ENCODE measurements around the gene SENP3. TPM values are rescaled to one million over a fixed set of nuclear protein-coding genes. Genes with fewer than 3 reads are reported as not detected.
A peak's percentile ranks its signal among the peaks of the same experiment; 100 is the strongest.

SENP3 gene
- total and polyA plus RNA-seq, 2 of the 13 experiments (the other 11 are each of a cell fraction or from before 2014, with no cell fraction given): 55.8 to 75.4 TPM

DNA sequence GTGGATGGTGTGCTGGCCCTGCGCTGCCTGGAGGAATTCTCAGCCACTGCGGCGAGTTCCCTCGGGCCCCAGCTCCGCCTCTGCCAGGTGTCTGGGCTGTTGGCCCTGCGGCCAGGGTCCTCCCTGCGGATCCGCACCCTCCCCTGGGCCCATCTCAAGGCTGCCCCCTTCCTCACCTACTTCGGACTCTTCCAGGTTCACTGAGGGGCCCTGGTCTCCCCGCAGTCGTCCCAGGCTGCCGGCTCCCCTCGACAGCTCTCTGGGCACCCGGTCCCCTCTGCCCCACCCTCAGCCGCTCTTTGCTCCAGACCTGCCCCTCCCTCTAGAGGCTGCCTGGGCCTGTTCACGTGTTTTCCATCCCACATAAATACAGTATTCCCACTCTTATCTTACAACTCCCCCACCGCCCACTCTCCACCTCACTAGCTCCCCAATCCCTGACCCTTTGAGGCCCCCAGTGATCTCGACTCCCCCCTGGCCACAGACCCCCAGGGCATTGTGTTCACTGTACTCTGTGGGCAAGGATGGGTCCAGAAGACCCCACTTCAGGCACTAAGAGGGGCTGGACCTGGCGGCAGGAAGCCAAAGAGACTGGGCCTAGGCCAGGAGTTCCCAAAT is 4.5 kb upstream of the SENP3 start (continued):
- TF ChIP-seq ZNF564 (CRISPR knock-in tag; IDR thresholded peaks at IDR 0.05) (no peak), ZNF350 (CRISPR knock-in tag; IDR thresholded peaks at IDR 0.05; ENCODE audit: borderline replicate concordance, low read depth) (no peak), JUN (CRISPR knock-in tag; IDR thresholded peaks at IDR 0.05) (no peak), ZNF749 (CRISPR knock-in tag; IDR thresholded peaks at IDR 0.05; ENCODE audit: borderline replicate concordance) (no peak), ZNF577 (CRISPR knock-in tag; IDR thresholded peaks at IDR 0.05; ENCODE audit: borderline replicate concordance, low read depth) (no peak), HNRNPK (IDR thresholded peaks at IDR 0.05; ENCODE audit: low read depth, low read length, poor library complexity, severe bottlenecking) (no peak), NR2C2 (CRISPR knock-in tag; IDR thresholded peaks at IDR 0.05; ENCODE audit: borderline replicate concordance) (no peak), TP53 (CRISPR knock-in tag; conservative IDR thresholded peaks at IDR 0.05) (no peak), SALL1 (CRISPR knock-in tag; IDR thresholded peaks at IDR 0.05) (peak; percentile 56), ZNF563 (CRISPR knock-in tag; IDR thresholded peaks at IDR 0.05) (no peak), ELF1 (CRISPR knock-in tag; IDR thresholded peaks at IDR 0.05) (no peak), KDM3A (CRISPR knock-in tag; IDR thresholded peaks at IDR 0.05; ENCODE audit: low read depth) (no peak), TGIF2 (CRISPR knock-in tag; IDR thresholded peaks at IDR 0.05) (no peak), MTF1 (CRISPR knock-in tag; IDR thresholded peaks at IDR 0.05) (no peak)
- TF ChIP-seq, protein P1, sequence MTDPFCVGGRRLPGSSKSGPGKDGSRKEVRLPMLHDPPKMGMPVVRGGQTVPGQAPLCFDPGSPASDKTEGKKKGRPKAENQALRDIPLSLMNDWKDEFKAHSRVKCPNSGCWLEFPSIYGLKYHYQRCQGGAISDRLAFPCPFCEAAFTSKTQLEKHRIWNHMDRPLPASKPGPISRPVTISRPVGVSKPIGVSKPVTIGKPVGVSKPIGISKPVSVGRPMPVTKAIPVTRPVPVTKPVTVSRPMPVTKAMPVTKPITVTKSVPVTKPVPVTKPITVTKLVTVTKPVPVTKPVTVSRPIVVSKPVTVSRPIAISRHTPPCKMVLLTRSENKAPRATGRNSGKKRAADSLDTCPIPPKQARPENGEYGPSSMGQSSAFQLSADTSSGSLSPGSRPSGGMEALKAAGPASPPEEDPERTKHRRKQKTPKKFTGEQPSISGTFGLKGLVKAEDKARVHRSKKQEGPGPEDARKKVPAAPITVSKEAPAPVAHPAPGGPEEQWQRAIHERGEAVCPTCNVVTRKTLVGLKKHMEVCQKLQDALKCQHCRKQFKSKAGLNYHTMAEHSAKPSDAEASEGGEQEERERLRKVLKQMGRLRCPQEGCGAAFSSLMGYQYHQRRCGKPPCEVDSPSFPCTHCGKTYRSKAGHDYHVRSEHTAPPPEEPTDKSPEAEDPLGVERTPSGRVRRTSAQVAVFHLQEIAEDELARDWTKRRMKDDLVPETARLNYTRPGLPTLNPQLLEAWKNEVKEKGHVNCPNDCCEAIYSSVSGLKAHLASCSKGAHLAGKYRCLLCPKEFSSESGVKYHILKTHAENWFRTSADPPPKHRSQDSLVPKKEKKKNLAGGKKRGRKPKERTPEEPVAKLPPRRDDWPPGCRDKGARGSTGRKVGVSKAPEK (CRISPR knock-in tag; IDR thresholded peaks at IDR 0.05; ENCODE audit: borderline replicate concordance): no peak
- TF ChIP-seq, protein P2, sequence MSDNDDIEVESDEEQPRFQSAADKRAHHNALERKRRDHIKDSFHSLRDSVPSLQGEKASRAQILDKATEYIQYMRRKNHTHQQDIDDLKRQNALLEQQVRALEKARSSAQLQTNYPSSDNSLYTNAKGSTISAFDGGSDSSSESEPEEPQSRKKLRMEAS (IDR thresholded peaks at IDR 0.05): peak; percentile 46; the same call in 1 of the 2 replicates
- TF ChIP-seq, protein P3, sequence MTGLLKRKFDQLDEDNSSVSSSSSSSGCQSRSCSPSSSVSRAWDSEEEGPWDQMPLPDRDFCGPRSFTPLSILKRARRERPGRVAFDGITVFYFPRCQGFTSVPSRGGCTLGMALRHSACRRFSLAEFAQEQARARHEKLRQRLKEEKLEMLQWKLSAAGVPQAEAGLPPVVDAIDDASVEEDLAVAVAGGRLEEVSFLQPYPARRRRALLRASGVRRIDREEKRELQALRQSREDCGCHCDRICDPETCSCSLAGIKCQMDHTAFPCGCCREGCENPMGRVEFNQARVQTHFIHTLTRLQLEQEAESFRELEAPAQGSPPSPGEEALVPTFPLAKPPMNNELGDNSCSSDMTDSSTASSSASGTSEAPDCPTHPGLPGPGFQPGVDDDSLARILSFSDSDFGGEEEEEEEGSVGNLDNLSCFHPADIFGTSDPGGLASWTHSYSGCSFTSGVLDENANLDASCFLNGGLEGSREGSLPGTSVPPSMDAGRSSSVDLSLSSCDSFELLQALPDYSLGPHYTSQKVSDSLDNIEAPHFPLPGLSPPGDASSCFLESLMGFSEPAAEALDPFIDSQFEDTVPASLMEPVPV (CRISPR knock-in tag; IDR thresholded peaks at IDR 0.05): no peak
- TF ChIP-seq, protein P4, sequence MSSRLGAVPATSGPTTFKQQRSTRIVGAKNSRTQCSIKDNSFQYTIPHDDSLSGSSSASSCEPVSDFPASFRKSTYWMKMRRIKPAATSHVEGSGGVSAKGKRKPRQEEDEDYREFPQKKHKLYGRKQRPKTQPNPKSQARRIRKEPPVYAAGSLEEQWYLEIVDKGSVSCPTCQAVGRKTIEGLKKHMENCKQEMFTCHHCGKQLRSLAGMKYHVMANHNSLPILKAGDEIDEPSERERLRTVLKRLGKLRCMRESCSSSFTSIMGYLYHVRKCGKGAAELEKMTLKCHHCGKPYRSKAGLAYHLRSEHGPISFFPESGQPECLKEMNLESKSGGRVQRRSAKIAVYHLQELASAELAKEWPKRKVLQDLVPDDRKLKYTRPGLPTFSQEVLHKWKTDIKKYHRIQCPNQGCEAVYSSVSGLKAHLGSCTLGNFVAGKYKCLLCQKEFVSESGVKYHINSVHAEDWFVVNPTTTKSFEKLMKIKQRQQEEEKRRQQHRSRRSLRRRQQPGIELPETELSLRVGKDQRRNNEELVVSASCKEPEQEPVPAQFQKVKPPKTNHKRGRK (CRISPR knock-in tag; IDR thresholded peaks at IDR 0.05): no peak
- TF ChIP-seq, protein P5, sequence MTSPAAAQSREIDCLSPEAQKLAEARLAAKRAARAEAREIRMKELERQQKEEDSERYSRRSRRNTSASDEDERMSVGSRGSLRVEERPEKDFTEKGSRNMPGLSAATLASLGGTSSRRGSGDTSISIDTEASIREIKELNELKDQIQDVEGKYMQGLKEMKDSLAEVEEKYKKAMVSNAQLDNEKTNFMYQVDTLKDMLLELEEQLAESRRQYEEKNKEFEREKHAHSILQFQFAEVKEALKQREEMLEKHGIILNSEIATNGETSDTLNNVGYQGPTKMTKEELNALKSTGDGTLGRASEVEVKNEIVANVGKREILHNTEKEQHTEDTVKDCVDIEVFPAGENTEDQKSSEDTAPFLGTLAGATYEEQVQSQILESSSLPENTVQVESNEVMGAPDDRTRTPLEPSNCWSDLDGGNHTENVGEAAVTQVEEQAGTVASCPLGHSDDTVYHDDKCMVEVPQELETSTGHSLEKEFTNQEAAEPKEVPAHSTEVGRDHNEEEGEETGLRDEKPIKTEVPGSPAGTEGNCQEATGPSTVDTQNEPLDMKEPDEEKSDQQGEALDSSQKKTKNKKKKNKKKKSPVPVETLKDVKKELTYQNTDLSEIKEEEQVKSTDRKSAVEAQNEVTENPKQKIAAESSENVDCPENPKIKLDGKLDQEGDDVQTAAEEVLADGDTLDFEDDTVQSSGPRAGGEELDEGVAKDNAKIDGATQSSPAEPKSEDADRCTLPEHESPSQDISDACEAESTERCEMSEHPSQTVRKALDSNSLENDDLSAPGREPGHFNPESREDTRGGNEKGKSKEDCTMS (CRISPR knock-in tag; conservative IDR thresholded peaks at IDR 0.05): no peak
- TF ChIP-seq, protein P6, sequence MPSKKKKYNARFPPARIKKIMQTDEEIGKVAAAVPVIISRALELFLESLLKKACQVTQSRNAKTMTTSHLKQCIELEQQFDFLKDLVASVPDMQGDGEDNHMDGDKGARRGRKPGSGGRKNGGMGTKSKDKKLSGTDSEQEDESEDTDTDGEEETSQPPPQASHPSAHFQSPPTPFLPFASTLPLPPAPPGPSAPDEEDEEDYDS (CRISPR knock-in tag; IDR thresholded peaks at IDR 0.05): 0 out of 2 replicates have a peak, but pooled peaks have one; percentile 31
